GM12875 (cell line): ENCODE measurements around the gene CD99L2.

ENCODE experiments used
- H3K4me3 ChIP-seq: one replicate; pipeline ENCODE4 v1.5.1; 2011; ENCODE audit warnings: low read depth, low read length, control low read depth
- CTCF ChIP-seq: IDR thresholded peaks from 2 replicates; pipeline ENCODE4 v1.5.1; 2011; ENCODE audit warnings: low read depth, mild to moderate bottlenecking, control low read depth, inconsistent platforms, low read length, moderate library complexity, borderline replicate concordance; ENCODE audit not compliant: insufficient read depth

CD99L2 gene

GRCh38 chrX:150846130-150846529 is 52.3 kb downstream of the CD99L2 start:
- H3K4me3 ChIP-seq: no peak overlapping the region
- no peak for TF ChIP-seq CTCF

DNA sequence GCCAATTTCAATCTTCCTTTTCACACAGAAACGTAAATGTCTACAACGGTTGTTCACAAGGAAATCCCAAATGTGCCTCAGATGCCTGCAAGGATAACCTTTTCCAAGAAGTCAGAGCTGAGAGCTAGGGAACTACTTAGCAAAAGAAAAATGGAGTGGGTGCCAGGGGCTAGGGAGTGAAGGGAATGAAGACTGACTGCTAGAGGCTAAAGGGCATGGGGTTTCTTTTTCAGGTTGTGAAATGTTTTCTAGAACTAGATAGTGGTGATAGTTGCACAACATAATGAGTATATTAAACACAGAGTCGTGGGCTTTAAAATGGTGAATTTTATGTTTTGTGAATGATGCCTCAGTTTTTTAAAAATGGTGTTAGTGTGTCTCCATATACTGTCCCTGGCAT is 53.4 kb downstream of the CD99L2 start:
- no peak for TF ChIP-seq CTCF
- H3K4me3 ChIP-seq: no peak overlapping the region

DNA sequence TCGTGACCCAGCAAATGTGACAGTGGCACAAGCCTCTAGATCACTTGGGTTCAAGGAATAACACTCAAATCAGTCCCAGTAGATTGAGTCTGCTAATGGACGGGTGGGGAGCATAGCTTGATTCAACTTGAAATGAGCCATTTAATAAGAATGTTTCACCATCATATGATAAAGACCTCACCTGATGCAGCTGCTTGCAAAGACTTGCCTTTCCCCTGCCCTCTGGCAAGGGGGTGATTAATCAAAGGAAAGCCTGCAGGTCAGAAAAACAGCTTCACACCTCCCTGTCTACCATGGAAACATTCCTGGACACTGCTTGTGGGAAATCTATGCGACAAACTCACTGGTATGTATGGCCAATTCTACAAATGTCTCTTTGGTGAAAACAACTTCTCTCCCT is 54.5 kb downstream of the CD99L2 start:
- H3K4me3 ChIP-seq: no peak overlapping the region
- TF ChIP-seq CTCF: no peak

DNA sequence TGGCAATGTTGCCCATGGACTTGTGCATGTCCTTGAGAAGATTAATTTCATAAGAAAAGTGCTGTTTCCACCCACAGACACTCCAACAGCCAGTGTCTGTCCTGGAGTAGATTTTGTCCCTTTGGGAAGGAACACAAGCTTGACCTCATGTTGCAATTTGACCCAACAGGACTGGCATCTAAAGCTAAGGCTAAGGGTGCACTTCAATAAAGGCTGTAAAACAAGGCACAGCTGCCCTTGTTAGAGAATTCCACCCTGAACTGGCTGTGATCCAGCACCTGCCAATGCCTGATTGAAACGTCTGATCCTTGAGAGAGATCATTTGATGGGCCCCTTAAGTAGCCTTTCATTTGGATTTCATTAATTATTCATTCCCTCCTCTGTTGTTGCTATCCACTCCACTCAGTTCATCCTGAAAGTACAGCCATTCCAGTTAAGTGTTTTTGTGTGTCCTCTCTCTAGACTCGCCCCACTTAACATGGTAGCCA is 56.2 kb downstream of the CD99L2 start:
- TF ChIP-seq CTCF: no peak
- H3K4me3 ChIP-seq: no peak overlapping the region

DNA sequence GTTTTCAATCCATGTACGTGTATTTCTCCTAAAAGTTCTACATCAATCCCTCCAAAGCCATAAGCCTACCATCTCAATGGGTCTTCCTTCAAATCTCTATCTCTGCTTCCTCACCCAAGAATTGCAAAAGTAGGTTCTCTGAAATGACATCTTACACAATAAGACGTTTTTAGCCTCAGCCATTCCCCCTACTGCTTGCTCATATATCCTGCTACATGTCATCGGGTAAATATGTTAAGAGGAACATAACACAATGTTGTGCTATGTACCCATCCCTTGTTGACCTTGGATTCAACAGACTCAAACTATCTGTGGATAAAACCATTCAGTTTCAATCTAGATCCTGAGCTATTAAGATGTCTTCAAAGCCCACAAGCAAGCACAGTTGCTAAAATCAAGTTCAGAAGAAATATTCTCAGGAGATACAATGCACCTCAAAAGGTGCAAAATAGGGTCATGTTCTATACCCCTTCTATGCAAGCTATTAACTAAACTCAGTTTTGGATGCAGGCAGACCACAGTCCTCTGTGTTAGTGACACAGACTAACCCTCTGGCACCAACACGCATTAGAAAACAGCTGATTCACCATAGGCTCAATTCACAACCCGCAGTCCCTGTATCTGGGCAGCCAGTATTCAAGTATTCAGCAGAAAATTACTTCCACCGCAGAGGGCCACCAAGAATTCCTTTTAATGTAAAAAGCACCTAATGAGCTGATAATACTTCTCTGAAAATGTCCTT is 56.8 kb downstream of the CD99L2 start:
- no peak overlapping the region for H3K4me3 ChIP-seq
- no peak for TF ChIP-seq CTCF

DNA sequence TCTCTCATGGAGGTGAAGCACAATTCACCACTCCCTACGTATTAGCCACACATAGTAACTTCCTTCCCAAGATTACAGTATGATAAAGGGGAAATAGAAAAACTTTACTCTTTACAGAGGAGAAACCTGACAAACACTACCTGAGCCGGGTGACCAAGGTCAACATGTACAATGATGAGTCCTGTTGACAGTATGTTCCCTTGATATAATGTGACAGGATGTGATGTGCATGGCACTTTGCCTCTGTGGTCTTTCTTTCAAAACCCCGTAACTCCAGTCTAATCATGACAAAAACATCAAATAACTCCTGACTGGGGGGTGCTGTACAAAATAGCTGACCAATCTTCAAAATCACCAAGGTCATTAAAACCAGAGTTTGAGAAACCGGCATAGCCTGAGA is 60.6 kb downstream of the CD99L2 start:
- no peak for TF ChIP-seq CTCF
- no peak overlapping the region for H3K4me3 ChIP-seq

GRCh38 chrX:150834695-150835094 is 63.8 kb downstream of the CD99L2 start:
- no peak overlapping the region for H3K4me3 ChIP-seq
- no peak for TF ChIP-seq CTCF
